Heart left ventricle (tissue), 13 donors: ENCODE measurements around the gene DDX31.
"Not testable (repeated sequence)": the region's sequence is repeated elsewhere in the genome, so short reads cannot be mapped to it uniquely, and the experiment has no call there.

Experiments
- POLR2A ChIP-seq, 2 donors: fragments of 450-650 bp; IDR thresholded peaks; one replicate each; pipeline ENCODE4 v1.6.1; 2017; ENCODE audit warnings: antibody characterized with exemption in 2 of 2, mild to moderate bottlenecking in 2 of 2, moderate library complexity in 2 of 2
- TF ChIP-seq, protein P1 (sequence below), 12 donors: fragments of 200-600 bp; sonication (generic) in 4 of 12; IDR thresholded peaks; one replicate each; pipeline versions ENCODE4 v1.5.0 to v1.8.0; 2018 to 2022; ENCODE audit warnings: antibody characterized with exemption in 12 of 12, mild to moderate bottlenecking in 5 of 12
- donor health status: ischemic (EF 13 %, LVEDD 7.1; RV severe dilation, severe dysfunction).
- donor health status: DM: no; HTN: yes; CAD: no.
- donor health status: DM: no; HTN: no; CAD: no.
- donor health status: ischemic (EF 25% LVEDD 6.9; RV normal size, moderate dysfunction).
- donor health status: ischemic (EF 25% LVEDD 5.7; RV mildly dilated, moderate dysfunction).
- donor health status: ischemic (EF 35%, LVEDD 5.7; RV mildly dilated, moderate dysfunction).
- donor health status: nonischemic (EF 11% LVEDD 7.7; RV severe dilation, severe dysfunction).
- donor health status: DM: yes; HTN: yes; CAD: no.
- donor health status: PGD.
- donor health status: ischemic (EF 29% LVEDD 5.4; RV normal size, mild dysfunction).
- donor health status: nonischemic (EF 23%, LVEDD 6.1; RV moderate dilation, normal function).

DNA sequence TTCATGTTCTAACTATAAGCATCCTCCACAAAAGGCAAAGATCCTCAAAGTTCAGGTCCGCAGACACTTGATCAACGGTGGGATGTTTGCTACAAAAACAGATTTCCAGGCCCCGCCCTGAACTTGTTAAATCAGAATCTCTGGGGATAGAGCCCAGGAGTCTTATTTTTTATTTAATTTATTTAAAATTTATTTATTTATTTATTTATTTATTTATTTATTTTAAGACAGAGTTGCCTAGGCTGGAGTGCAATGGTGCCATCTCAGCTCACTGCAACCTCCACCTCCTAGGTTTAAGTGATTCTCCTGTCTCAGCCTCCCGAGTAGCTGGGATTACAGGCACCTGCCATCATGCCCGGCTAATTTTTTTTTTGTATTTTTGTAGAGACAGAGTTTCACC is 41.4 kb upstream of the DDX31 start:
- TF ChIP-seq, protein P1, sequence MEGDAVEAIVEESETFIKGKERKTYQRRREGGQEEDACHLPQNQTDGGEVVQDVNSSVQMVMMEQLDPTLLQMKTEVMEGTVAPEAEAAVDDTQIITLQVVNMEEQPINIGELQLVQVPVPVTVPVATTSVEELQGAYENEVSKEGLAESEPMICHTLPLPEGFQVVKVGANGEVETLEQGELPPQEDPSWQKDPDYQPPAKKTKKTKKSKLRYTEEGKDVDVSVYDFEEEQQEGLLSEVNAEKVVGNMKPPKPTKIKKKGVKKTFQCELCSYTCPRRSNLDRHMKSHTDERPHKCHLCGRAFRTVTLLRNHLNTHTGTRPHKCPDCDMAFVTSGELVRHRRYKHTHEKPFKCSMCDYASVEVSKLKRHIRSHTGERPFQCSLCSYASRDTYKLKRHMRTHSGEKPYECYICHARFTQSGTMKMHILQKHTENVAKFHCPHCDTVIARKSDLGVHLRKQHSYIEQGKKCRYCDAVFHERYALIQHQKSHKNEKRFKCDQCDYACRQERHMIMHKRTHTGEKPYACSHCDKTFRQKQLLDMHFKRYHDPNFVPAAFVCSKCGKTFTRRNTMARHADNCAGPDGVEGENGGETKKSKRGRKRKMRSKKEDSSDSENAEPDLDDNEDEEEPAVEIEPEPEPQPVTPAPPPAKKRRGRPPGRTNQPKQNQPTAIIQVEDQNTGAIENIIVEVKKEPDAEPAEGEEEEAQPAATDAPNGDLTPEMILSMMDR (IDR thresholded peaks at IDR 0.05): not testable (repeated sequence)
- TF ChIP-seq POLR2A (IDR thresholded peaks at IDR 0.05): not testable (repeated sequence)
